Raji (cell line): ENCODE measurements around the gene FAM131A.

Source experiments
- POLR2A ChIP-seq: IDR thresholded peaks from 2 replicates; pipeline ENCODE4 v1.6.1; 2011; ENCODE audit warnings: low read depth, low read length, control low read depth; ENCODE audit not compliant: insufficient read depth

Gene FAM131A

GRCh38 chr3:184347321-184348056 lies 10.1 kb downstream of the FAM131A start:
- TF ChIP-seq POLR2A: no peak

- TF ChIP-seq POLR2A: no peak
Observed at GRCh38 chr3:184348057-184348382, 10.6 kb downstream of the FAM131A start.

GRCh38 chr3:184349563-184350470 lies 12.4 kb downstream of the FAM131A start:
- no peak for TF ChIP-seq POLR2A

- TF ChIP-seq POLR2A: no peak
Observed at GRCh38 chr3:184350618-184351017, 13.2 kb downstream of the FAM131A start.

GRCh38 chr3:184351511-184352148 lies 14.2 kb downstream of the FAM131A start:
- no peak for TF ChIP-seq POLR2A

- TF ChIP-seq POLR2A: no peak
Observed at GRCh38 chr3:184352149-184352785, 14.9 kb downstream of the FAM131A start.

- no peak for TF ChIP-seq POLR2A
Observed at GRCh38 chr3:184352897-184353545, 15.6 kb downstream of the FAM131A start.

GRCh38 chr3:184353546-184353941 lies 16.1 kb downstream of the FAM131A start:
- TF ChIP-seq POLR2A: no peak

- no peak for TF ChIP-seq POLR2A
Observed at GRCh38 chr3:184354121-184354728, 16.8 kb downstream of the FAM131A start.

- TF ChIP-seq POLR2A: no peak
Observed at GRCh38 chr3:184354754-184355153, 17.4 kb downstream of the FAM131A start.

- no peak for TF ChIP-seq POLR2A
Observed at GRCh38 chr3:184355261-184356040, 18.1 kb downstream of the FAM131A start.

GRCh38 chr3:184357248-184358123 lies 20.1 kb downstream of the FAM131A start:
- no peak for TF ChIP-seq POLR2A
